GM23338 (cell line): Measurements from ENCODE around the gene SUV39H2. TPM values are rescaled to one million over a fixed set of nuclear protein-coding genes. Genes with fewer than 3 reads are reported as not detected.

Experiments
- ATAC-seq: fragments of 200-7000 bp; cut with Tn5 transposase; 3 replicates; pipeline ENCODE4 v1.9.1; 2020
- DNase-seq: peaks from one replicate; pipeline ENCODE4 v3.0.0-alpha.2; 2015; ENCODE audit warnings: low spot score
- H2AFZ ChIP-seq: fragments of 200-600 bp; sonication (generic); 2 replicates; pipeline ENCODE4 v1.8.0; 2016; ENCODE audit warnings: antibody characterized with exemption, mild to moderate bottlenecking, moderate library complexity
- H3F3A ChIP-seq: fragments of 200-600 bp; sonication (generic); replicated peaks from 2 replicates; pipeline ENCODE4 v1.8.0; 2017; ENCODE audit warnings: antibody characterized with exemption, mixed run types, low read depth
- H3K27ac ChIP-seq: fragments of 200-600 bp; sonication (generic); 2 replicates; pipeline ENCODE4 v1.6.1; 2016; ENCODE audit warnings: low read depth
- H3K27me3 ChIP-seq: fragments of 200-600 bp; sonication (generic); 2 replicates; pipeline ENCODE4 v1.8.0; 2016; ENCODE audit warnings: mild to moderate bottlenecking, mixed run types, moderate library complexity; ENCODE audit not compliant: insufficient read depth
- H3K36me3 ChIP-seq: fragments of 200-600 bp; sonication (generic); 2 replicates; pipeline ENCODE4 v1.8.0; 2016; ENCODE audit warnings: mild to moderate bottlenecking; ENCODE audit not compliant: insufficient read depth
- H3K4me1 ChIP-seq: fragments of 200-600 bp; sonication (generic); 2 replicates; pipeline ENCODE4 v1.8.0; 2016; ENCODE audit warnings: mild to moderate bottlenecking, moderate library complexity; ENCODE audit not compliant: insufficient read depth
- H3K4me2 ChIP-seq: fragments of 200-600 bp; sonication (generic); 2 replicates; pipeline ENCODE4 v1.7.1; 2017; ENCODE audit warnings: mixed run types
- H3K4me3 ChIP-seq: fragments of 200-600 bp; sonication (generic); 2 replicates; pipeline ENCODE4 v1.6.1; 2016; ENCODE audit warnings: mixed run types
- H3K79me2 ChIP-seq: fragments of 200-600 bp; sonication (generic); replicated peaks from 2 replicates; pipeline ENCODE4 v1.8.0; 2017; ENCODE audit warnings: mild to moderate bottlenecking; ENCODE audit not compliant: insufficient read depth
- H3K9me2 ChIP-seq: fragments of 200-600 bp; sonication (generic); 2 replicates; pipeline ENCODE4 v1.8.0; 2017; ENCODE audit not compliant: insufficient read depth
- H4K20me1 ChIP-seq: fragments of 200-600 bp; sonication (generic); replicated peaks from 2 replicates; pipeline ENCODE4 v1.8.0; 2017; ENCODE audit warnings: mild to moderate bottlenecking; ENCODE audit not compliant: insufficient read depth
- H3K27ac Mint-ChIP-seq: 2 replicates; pipeline ENCODE4 v1.8.0; 2020; ENCODE audit warnings: inconsistent platforms, mild to moderate bottlenecking, moderate library complexity, mixed read lengths
- H3K27me3 Mint-ChIP-seq: 3 replicates; pipeline ENCODE4 v1.8.0; 2022; ENCODE audit warnings: low read depth, mild to moderate bottlenecking, moderate library complexity, mixed read lengths, inconsistent platforms; ENCODE audit not compliant: insufficient read depth, poor library complexity
- H3K36me3 Mint-ChIP-seq: 3 replicates; pipeline ENCODE4 v1.8.0; 2021; ENCODE audit warnings: low read depth, mild to moderate bottlenecking, inconsistent platforms, moderate library complexity, mixed read lengths
- H3K4me1 Mint-ChIP-seq: 3 replicates; pipeline ENCODE4 v1.8.0; 2020; ENCODE audit warnings: mild to moderate bottlenecking, inconsistent platforms, mixed read lengths
- H3K4me3 Mint-ChIP-seq: 3 replicates; pipeline ENCODE4 v1.8.0; 2021; ENCODE audit warnings: moderate library complexity, mild to moderate bottlenecking, inconsistent platforms, mixed read lengths
- H3K9me3 Mint-ChIP-seq: 3 replicates; pipeline ENCODE4 v1.8.0; 2020; ENCODE audit warnings: moderate library complexity, mild to moderate bottlenecking, inconsistent platforms, mixed read lengths
- CREB1 ChIP-seq: fragments of 250-450 bp; sonication (Bioruptor Pico); IDR thresholded peaks from 2 replicates; pipeline ENCODE4 v1.5.0; 2020; ENCODE audit warnings: low read depth, mild to moderate bottlenecking, moderate library complexity
- EZH2 ChIP-seq: fragments of 200-600 bp; sonication (generic); IDR thresholded peaks from one replicate; pipeline ENCODE4 v1.8.0; 2017; ENCODE audit warnings: antibody characterized with exemption, mild to moderate bottlenecking, low read depth; ENCODE audit not compliant: unreplicated experiment
- EZH2phosphoT487 ChIP-seq: fragments of 200-600 bp; sonication (generic); IDR thresholded peaks from one replicate; pipeline ENCODE4 v1.8.1; 2018; ENCODE audit warnings: antibody characterized with exemption; ENCODE audit not compliant: unreplicated experiment
- JUNB ChIP-seq: IDR thresholded peaks from one replicate; pipeline ENCODE4 v1.6.1; 2016; ENCODE audit warnings: antibody characterized with exemption; ENCODE audit not compliant: unreplicated experiment
- STAT1 ChIP-seq: IDR thresholded peaks from one replicate; pipeline ENCODE4 v1.6.1; 2016; ENCODE audit warnings: antibody characterized with exemption; ENCODE audit not compliant: unreplicated experiment
- ZNF114 ChIP-seq: fragments of 250-450 bp; sonication (Bioruptor Pico); IDR thresholded peaks from 2 replicates; pipeline ENCODE4 v1.5.0; 2020; ENCODE audit warnings: mild to moderate bottlenecking, moderate library complexity
- ZNF331 ChIP-seq: fragments of 250-450 bp; sonication (Bioruptor Pico); IDR thresholded peaks from 2 replicates; pipeline ENCODE4 v1.5.0; 2020; ENCODE audit warnings: low read depth, mild to moderate bottlenecking, moderate library complexity
- polyA plus RNA-seq: library from polyadenylated mRNA; unstranded; fragments of >200 nt; fragmentation: Nextera tagmentation; extraction: Ambion mirVana; gene quantifications from 2 replicates; pipeline ENCODE4 v1.2.1, GENCODE V29; 2016
- total RNA-seq: library from RNA; depleted of rRNA; stranded (reverse); fragments of >200 nt; shearing (Covaris generic); gene quantifications from 2 replicates; pipeline ENCODE4 v1.2.3, GENCODE V29; 2014
- TF ChIP-seq, protein P1 (sequence below): fragments of 250-450 bp; sonication (Bioruptor Pico); IDR thresholded peaks from 2 replicates; pipeline ENCODE4 v1.5.0; 2020; ENCODE audit warnings: mild to moderate bottlenecking, moderate library complexity
- TF ChIP-seq, protein P2 (sequence below): IDR thresholded peaks from 2 replicates; pipeline ENCODE4 v1.6.1; 2016; ENCODE audit warnings: antibody characterized with exemption
- TF ChIP-seq, protein P3 (sequence below), 2 experiments: fragments of 200-600 bp in 1 of 2; sonication (generic) in 1 of 2; conservative IDR thresholded peaks; 2 replicates each; pipeline versions ENCODE4 v1.5.1 to v1.6.1; 2016 to 2017; ENCODE audit warnings: antibody characterized with exemption in 2 of 2, low read depth in 2 of 2, mild to moderate bottlenecking in 2 of 2, moderate library complexity in 1 of 2

SUV39H2 gene
- total and polyA plus RNA-seq, 2 experiments from 2014 or later: 33.3 to 59.1 TPM

DNA sequence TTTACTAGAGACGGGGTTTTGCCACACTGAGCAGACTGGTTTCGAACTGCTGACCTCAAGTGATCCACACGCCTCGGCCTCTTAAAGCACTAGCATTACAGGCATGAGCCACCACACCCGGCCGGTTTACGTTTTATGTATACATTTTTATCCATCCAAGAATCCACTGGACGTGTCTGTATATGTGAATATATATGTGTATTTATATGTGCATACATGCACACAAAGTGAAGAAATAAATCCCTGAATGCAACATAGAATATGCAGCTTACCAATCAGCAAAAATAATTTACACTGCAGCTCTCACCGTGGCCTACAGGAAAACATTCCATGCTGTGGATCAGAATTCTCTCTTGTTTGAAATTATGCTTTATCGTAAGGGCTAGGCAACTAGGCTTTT, 51.9 kb downstream of the SUV39H2 start:
- Histone ChIP-seq H2AFZ (no peak overlapping the region), H3F3A (no peaks in the 10 kb centered on the region), H3K4me1 (no peaks in the 10 kb centered on the region; the same call in 1 of the 2 replicates), H3K27me3 (no peaks in the 10 kb centered on the region), H3K79me2 (no peaks in the 10 kb centered on the region), H3K9me2 (no peaks in the 10 kb centered on the region), H3K4me3 (no peak overlapping the region), H3K4me2 (no peak overlapping the region), H4K20me1 (no peaks in the 10 kb centered on the region), H3K27ac (no peak overlapping the region), H3K36me3 (peaks cover 5% of the 10 kb centered on the region; the same call in 1 of the 2 replicates)
- no peaks in the 10 kb centered on the region for H3K27me3 Mint-ChIP-seq
- H3K27ac Mint-ChIP-seq: no peak overlapping the region
- no peak for DNase-seq
- no peaks in the 10 kb centered on the region; the same call in 2 of the 3 replicates for H3K4me1 Mint-ChIP-seq
- no peak overlapping the region for H3K4me3 Mint-ChIP-seq
- no peaks in the 10 kb centered on the region for H3K9me3 Mint-ChIP-seq
- peaks cover 39% of the 10 kb centered on the region for H3K36me3 Mint-ChIP-seq
- ATAC-seq: no peak
- no peak for TF ChIP-seq EZH2
- TF ChIP-seq, protein P1, sequence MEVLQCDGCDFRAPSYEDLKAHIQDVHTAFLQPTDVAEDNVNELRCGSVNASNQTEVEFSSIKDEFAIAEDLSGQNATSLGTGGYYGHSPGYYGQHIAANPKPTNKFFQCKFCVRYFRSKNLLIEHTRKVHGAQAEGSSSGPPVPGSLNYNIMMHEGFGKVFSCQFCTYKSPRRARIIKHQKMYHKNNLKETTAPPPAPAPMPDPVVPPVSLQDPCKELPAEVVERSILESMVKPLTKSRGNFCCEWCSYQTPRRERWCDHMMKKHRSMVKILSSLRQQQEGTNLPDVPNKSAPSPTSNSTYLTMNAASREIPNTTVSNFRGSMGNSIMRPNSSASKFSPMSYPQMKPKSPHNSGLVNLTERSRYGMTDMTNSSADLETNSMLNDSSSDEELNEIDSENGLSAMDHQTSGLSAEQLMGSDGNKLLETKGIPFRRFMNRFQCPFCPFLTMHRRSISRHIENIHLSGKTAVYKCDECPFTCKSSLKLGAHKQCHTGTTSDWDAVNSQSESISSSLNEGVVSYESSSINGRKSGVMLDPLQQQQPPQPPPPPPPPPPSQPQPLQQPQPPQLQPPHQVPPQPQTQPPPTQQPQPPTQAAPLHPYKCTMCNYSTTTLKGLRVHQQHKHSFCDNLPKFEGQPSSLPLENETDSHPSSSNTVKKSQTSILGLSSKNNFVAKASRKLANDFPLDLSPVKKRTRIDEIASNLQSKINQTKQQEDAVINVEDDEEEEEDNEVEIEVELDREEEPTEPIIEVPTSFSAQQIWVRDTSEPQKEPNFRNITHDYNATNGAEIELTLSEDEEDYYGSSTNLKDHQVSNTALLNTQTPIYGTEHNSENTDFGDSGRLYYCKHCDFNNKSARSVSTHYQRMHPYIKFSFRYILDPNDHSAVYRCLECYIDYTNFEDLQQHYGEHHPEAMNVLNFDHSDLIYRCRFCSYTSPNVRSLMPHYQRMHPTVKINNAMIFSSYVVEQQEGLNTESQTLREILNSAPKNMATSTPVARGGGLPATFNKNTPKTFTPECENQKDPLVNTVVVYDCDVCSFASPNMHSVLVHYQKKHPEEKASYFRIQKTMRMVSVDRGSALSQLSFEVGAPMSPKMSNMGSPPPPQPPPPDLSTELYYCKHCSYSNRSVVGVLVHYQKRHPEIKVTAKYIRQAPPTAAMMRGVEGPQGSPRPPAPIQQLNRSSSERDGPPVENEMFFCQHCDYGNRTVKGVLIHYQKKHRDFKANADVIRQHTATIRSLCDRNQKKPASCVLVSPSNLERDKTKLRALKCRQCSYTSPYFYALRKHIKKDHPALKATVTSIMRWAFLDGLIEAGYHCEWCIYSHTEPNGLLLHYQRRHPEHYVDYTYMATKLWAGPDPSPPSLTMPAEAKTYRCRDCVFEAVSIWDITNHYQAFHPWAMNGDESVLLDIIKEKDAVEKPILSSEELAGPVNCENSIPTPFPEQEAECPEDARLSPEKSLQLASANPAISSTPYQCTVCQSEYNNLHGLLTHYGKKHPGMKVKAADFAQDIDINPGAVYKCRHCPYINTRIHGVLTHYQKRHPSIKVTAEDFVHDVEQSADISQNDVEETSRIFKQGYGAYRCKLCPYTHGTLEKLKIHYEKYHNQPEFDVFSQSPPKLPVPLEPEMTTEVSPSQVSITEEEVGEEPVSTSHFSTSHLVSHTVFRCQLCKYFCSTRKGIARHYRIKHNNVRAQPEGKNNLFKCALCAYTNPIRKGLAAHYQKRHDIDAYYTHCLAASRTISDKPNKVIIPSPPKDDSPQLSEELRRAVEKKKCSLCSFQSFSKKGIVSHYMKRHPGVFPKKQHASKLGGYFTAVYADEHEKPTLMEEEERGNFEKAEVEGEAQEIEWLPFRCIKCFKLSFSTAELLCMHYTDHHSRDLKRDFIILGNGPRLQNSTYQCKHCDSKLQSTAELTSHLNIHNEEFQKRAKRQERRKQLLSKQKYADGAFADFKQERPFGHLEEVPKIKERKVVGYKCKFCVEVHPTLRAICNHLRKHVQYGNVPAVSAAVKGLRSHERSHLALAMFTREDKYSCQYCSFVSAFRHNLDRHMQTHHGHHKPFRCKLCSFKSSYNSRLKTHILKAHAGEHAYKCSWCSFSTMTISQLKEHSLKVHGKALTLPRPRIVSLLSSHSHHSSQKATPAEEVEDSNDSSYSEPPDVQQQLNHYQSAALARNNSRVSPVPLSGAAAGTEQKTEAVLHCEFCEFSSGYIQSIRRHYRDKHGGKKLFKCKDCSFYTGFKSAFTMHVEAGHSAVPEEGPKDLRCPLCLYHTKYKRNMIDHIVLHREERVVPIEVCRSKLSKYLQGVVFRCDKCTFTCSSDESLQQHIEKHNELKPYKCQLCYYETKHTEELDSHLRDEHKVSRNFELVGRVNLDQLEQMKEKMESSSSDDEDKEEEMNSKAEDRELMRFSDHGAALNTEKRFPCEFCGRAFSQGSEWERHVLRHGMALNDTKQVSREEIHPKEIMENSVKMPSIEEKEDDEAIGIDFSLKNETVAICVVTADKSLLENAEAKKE (CRISPR knock-in tag): no peak
- TF ChIP-seq, protein P2, sequence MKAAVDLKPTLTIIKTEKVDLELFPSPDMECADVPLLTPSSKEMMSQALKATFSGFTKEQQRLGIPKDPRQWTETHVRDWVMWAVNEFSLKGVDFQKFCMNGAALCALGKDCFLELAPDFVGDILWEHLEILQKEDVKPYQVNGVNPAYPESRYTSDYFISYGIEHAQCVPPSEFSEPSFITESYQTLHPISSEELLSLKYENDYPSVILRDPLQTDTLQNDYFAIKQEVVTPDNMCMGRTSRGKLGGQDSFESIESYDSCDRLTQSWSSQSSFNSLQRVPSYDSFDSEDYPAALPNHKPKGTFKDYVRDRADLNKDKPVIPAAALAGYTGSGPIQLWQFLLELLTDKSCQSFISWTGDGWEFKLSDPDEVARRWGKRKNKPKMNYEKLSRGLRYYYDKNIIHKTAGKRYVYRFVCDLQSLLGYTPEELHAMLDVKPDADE: no peak
- TF ChIP-seq CREB1 (CRISPR knock-in tag): no peak
- TF ChIP-seq, protein P3, sequence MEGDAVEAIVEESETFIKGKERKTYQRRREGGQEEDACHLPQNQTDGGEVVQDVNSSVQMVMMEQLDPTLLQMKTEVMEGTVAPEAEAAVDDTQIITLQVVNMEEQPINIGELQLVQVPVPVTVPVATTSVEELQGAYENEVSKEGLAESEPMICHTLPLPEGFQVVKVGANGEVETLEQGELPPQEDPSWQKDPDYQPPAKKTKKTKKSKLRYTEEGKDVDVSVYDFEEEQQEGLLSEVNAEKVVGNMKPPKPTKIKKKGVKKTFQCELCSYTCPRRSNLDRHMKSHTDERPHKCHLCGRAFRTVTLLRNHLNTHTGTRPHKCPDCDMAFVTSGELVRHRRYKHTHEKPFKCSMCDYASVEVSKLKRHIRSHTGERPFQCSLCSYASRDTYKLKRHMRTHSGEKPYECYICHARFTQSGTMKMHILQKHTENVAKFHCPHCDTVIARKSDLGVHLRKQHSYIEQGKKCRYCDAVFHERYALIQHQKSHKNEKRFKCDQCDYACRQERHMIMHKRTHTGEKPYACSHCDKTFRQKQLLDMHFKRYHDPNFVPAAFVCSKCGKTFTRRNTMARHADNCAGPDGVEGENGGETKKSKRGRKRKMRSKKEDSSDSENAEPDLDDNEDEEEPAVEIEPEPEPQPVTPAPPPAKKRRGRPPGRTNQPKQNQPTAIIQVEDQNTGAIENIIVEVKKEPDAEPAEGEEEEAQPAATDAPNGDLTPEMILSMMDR (conservative IDR thresholded peaks at IDR 0.05; ENCODE audit: low read depth in 2 of 2): no peak
- no peak for TF ChIP-seq ZNF331
- TF ChIP-seq JUNB: no peak
- no peak for TF ChIP-seq EZH2phosphoT487
- TF ChIP-seq ZNF114 (CRISPR knock-in tag): no peak
- no peak for TF ChIP-seq STAT1
